Effector memory CD4-positive, alpha-beta T cell (primary cell): ENCODE results near the gene DNAAF2.
"Not testable (repeated sequence)": the region's sequence is repeated elsewhere in the genome, so short reads cannot be mapped to it uniquely, and the experiment has no call there.

ENCODE experiments used
- DNase-seq, 3 donors: peaks; one replicate each; pipeline ENCODE4 v3.0.0-alpha.2; 2020
- H3K27ac ChIP-seq: 2 replicates; pipeline ENCODE4 v1.7.0; 2013; ENCODE audit warnings: mild to moderate bottlenecking, low read length, moderate library complexity; ENCODE audit not compliant: insufficient read depth, poor library complexity, severe bottlenecking
- H3K27me3 ChIP-seq: replicated peaks from 2 replicates; pipeline ENCODE4 v1.7.0; 2013; ENCODE audit warnings: mild to moderate bottlenecking, low read length; ENCODE audit not compliant: insufficient read depth, control insufficient read depth, poor library complexity, severe bottlenecking
- H3K36me3 ChIP-seq: 2 replicates; pipeline ENCODE4 v1.7.0; 2013; ENCODE audit warnings: mild to moderate bottlenecking, low read length, moderate library complexity; ENCODE audit not compliant: control insufficient read depth, insufficient read depth
- H3K4me1 ChIP-seq: 2 replicates; pipeline ENCODE4 v1.7.0; 2013; ENCODE audit warnings: low read length, mild to moderate bottlenecking; ENCODE audit not compliant: control insufficient read depth, insufficient read depth, poor library complexity, severe bottlenecking
- H3K4me3 ChIP-seq: 2 replicates; pipeline ENCODE4 v1.7.0; 2013; ENCODE audit warnings: low read length, low read depth, mild to moderate bottlenecking; ENCODE audit not compliant: insufficient read depth, poor library complexity, severe bottlenecking
- H3K9me3 ChIP-seq: 2 replicates; pipeline ENCODE4 v1.7.0; 2013; ENCODE audit warnings: mild to moderate bottlenecking, low read length, moderate library complexity; ENCODE audit not compliant: control insufficient read depth

Gene DNAAF2

DNA sequence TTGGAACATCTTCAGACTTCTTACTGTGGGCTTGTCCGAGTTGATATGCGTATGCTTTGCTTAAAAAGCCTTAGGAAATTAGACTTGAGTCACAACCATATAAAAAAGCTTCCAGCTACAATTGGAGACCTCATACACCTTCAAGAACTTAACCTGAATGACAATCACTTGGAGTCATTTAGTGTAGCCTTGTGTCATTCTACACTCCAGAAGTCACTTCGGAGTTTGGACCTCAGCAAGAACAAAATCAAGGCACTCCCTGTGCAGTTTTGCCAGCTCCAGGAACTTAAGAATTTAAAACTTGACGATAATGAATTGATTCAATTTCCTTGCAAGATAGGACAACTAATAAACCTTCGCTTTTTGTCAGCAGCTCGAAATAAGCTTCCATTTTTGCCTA is 27.5 kb downstream of the DNAAF2 start:
- no peak for DNase-seq
- no peaks in the 10 kb centered on the region for H3K27me3 ChIP-seq
- no peak overlapping the region for H3K27ac ChIP-seq
- H3K4me1 ChIP-seq = no peaks in the 10 kb centered on the region
- no peaks in the 10 kb centered on the region for H3K36me3 ChIP-seq
- no peak overlapping the region for H3K4me3 ChIP-seq
- H3K9me3 ChIP-seq = no peaks in the 10 kb centered on the region

DNA sequence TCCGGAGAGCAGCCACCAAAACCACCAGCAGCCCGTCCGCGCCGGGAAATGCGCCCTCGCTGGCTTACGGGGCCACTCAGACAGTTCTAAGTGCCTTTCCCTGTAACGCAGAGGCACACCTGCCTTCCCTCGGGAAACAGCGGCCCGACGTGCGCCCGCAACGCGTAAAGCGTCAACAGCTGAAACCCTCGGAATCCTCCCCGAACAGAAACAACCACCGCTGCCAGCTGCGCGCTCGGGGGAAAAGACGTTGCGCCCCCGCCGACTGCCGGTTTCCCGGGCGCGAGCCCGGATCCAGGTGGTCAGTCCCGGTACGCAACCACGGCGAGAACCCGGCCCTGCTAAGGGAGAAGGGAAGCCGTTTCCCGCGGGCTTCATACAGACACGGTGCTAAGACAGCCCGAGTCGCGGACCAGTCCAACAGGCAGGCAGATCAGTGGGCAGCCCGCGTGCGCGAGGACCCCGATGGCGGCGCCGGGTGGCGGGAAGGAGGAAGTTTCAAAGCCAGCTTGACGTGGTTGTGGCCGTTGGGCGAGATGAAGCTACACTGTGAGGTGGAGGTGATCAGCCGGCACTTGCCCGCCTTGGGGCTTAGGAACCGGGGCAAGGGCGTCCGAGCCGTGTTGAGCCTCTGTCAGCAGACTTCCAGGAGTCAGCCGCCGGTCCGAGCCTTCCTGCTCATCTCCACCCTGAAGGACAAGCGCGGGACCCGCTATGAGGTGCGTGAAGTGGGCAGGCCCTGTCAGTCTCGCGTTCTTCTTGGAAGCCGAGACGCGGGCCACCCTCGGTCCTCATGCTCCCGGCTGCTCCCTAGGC is 36.4 kb downstream of the DNAAF2 start, which contains the start of gene LRR1:
LRR1 (plus strand) TSS at position 456 of the 816 bp plus-strand sequence; CDS start at position 537, 81 bp downstream.
- Histone ChIP-seq H3K9me3 (no peaks in the 10 kb centered on the region), H3K36me3 (no peaks in the 10 kb centered on the region), H3K27ac (peak within 1 kb of the TSS; percentile 91), H3K4me3 (peak within 1 kb of the TSS; percentile 85), H3K27me3 (no peaks in the 10 kb centered on the region), H3K4me1 (no peaks in the 10 kb centered on the region)
- DNase-seq = peak; percentile 66 to 81 (median 76)

DNA sequence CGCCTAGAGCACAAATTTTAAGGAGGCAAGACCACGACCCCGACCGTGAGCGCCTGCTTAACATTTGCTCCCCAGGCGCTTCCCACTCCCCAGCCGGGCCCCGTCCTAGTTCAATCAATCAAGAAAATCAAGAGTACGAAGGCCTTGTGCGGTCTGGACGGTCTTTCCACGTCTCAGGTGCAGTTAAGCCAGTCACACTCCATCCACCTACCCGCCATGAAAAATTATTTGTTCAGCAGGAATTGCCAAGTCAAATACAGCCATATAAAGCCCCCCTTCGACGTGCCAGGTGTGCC is 36.9 kb downstream of the DNAAF2 start:
- Histone ChIP-seq H3K27me3 (no peaks in the 10 kb centered on the region), H3K36me3 (no peaks in the 10 kb centered on the region), H3K4me1 (no peaks in the 10 kb centered on the region), H3K27ac (peak overlapping the region; percentile 91), H3K9me3 (no peaks in the 10 kb centered on the region), H3K4me3 (peak overlapping the region; percentile 85)
- no peak for DNase-seq

DNA sequence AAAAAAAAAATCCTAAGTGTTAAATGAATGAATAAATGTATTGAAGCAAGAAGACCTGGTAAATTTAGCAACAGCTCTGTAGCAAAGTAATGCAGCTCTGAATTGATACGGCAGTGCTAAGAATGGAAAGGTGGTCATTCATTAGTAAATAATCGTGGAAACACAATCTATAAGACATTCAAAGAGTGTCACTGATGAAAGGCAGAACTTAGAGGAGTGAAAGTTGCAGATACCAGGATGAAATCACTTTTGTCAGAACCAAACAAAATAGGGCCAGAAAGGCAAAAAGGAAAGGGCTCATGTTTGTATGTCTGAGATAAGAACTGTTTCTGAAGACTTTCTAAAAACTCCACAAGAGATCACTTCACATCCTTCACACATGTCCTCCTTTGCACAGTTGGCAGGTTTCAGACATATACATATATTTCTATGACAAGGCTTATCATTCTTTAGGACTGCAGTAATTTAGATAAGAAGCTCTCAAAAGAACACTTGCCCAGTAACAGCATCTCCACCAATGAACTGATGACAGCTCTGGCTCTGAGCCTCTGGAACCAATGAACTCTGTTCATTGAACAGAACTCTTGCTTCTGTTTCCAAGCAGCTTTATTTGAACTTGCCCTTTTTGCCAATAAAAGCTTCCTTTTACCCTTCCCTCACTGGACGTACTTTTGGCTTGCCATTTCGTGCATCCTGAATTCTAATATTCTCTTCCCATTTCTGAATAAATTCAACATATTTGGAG is 40.5 kb downstream of the DNAAF2 start:
- H3K27ac ChIP-seq = no peak overlapping the region
- no peaks in the 10 kb centered on the region for H3K36me3 ChIP-seq
- DNase-seq = no peak

DNA sequence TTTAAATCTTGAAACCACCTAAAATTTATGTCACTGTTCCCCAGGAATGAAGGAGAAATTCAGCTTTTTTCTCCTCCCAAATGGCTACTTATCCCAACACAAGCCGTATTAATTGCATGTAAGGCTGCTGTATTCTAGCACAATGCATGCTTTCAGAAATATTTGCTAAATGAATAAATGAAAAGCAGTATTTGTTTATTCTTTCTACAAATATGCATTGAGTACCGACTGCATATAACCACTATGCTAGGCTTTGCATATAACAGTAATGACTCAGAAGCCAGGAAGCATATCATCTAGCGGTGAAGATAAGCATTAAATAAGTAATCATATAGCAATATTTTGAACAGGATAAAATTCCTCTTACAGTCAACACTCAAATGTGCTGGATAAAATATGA is 42.0 kb downstream of the DNAAF2 start:
- no peak overlapping the region for H3K27ac ChIP-seq
- no peak overlapping the region for H3K4me3 ChIP-seq
- no peaks in the 10 kb centered on the region for H3K4me1 ChIP-seq
- no peaks in the 10 kb centered on the region for H3K27me3 ChIP-seq
- no peaks in the 10 kb centered on the region for H3K36me3 ChIP-seq
- H3K9me3 ChIP-seq = no peaks in the 10 kb centered on the region
- no peak for DNase-seq

More for the DNA sequence above, 40.5 kb downstream of the DNAAF2 start:
- Histone ChIP-seq H3K4me3 (no peak overlapping the region), H3K9me3 (no peaks in the 10 kb centered on the region), H3K4me1 (no peaks in the 10 kb centered on the region), H3K27me3 (no peaks in the 10 kb centered on the region)

DNA sequence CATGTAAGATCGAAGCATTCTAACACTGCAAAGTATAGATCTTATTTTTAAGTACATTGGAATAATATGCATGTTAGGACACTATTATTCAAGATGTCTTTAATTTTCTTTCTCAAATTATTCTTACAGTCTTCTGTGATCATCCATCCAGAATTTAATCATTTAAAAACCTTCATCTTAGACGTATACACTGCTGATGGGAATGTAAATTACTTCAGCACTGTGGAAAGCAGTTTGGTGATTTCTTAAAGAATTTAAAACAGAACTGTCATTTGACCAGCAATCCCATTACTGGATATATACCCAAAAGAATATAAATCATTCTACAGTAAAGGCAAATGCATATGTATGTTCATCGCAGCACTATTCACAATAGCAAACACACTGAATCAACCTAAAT is 45.7 kb downstream of the DNAAF2 start:
- no peak overlapping the region for H3K27ac ChIP-seq
- no peaks in the 10 kb centered on the region for H3K27me3 ChIP-seq
- H3K36me3 ChIP-seq = peaks cover 2% of the 10 kb centered on the region
- H3K9me3 ChIP-seq = no peaks in the 10 kb centered on the region
- peaks cover 2% of the 10 kb centered on the region for H3K4me1 ChIP-seq
- no peak for DNase-seq
- H3K4me3 ChIP-seq = no peak overlapping the region

DNA sequence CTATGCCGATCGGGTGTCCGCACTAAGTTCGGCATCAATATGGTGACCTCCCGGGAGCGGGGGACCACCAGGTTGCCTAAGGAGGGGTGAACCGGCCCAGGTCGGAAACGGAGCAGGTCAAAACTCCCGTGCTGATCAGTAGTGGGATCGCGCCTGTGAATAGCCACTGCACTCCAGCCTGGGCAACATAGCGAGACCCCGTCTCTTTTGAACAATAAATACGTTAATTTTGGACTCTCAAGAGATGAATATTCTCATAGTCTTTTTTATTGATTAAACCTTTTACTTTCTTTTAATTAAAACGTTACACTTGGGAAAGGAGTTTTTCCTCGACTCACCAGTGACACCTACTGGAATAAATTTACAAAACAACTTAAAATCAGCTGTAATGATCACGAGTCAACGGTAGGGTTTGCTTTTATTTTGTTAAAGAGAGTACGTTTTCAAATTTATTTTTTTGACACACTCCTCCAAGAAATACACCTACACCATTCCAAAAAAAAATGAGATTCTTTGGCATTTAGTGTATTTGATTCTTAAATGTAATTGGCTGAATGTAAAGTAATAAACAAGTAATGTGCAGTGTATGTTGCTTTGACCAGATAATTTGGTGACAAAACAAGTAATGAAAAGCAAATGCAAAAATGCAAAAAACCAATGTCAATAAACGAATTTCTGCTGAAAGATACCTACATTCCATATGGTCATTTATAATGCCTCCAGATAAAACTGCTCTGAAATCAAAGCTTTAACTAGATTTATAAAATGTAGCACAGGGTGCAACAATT is 48.2 kb downstream of the DNAAF2 start:
- Histone ChIP-seq H3K9me3 (no peaks in the 10 kb centered on the region), H3K27me3 (no peaks in the 10 kb centered on the region), H3K36me3 (peaks cover 26% of the 10 kb centered on the region), H3K27ac (peak overlapping the region; percentile 96), H3K4me3 (peak overlapping the region; percentile 95), H3K4me1 (peaks cover 18% of the 10 kb centered on the region)
- peak in 1 of 3 donors; percentile 27 for DNase-seq

DNA sequence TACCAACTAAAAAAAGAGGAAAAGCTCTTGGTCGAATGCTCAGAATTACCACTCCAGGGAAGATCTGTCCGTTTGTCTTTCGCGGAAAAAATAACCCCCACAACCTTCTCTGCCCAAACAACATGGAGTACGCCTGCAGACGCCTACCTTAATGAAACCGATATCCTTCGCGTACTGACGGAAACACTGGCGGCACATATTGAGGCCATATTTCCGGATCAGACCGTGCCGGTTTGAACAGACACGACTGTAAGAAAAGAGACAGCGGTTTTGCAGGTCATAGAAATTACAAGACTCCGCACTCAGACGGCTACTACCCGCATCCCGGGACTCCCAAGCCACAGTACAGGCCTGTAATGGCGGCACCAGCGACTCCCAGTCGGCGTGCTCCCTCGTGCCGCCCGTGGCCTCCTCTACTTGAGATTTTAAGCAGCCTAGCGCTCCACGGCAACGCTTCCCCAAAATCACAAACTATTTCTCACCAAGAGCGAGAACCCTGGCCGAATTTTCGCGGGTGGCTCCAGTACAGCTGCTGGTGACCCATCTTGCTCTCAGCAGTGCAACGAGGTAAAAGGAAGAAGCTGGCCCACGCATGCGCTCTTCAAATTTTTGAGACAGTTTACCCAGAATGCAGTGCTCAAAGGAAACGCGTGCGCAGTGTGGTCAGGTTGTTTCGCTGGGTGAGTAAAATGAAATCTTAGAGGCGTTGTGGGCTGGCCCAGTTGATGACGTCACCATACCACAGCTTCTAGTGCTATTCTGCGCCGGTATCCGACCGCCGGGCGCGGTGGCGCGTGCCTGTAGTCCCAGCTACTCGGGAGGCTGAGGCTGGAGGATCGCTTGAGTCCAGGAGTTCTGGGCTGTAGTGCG is 49.0 kb downstream of the DNAAF2 start, which contains the start of gene RPS29:
RPS29 (minus strand) TSS at position 578 of the 870 bp plus-strand sequence; CDS start at position 544, 34 bp downstream.
- Histone ChIP-seq H3K9me3 (no peaks in the 10 kb centered on the region), H3K27ac (peak within 1 kb of the TSS; percentile 96), H3K4me1 (peaks cover 19% of the 10 kb centered on the region), H3K27me3 (no peaks in the 10 kb centered on the region), H3K36me3 (peaks cover 26% of the 10 kb centered on the region), H3K4me3 (peak within 1 kb of the TSS; percentile 95)
- peak; percentile 97 to 98 (median 98) for DNase-seq

DNA sequence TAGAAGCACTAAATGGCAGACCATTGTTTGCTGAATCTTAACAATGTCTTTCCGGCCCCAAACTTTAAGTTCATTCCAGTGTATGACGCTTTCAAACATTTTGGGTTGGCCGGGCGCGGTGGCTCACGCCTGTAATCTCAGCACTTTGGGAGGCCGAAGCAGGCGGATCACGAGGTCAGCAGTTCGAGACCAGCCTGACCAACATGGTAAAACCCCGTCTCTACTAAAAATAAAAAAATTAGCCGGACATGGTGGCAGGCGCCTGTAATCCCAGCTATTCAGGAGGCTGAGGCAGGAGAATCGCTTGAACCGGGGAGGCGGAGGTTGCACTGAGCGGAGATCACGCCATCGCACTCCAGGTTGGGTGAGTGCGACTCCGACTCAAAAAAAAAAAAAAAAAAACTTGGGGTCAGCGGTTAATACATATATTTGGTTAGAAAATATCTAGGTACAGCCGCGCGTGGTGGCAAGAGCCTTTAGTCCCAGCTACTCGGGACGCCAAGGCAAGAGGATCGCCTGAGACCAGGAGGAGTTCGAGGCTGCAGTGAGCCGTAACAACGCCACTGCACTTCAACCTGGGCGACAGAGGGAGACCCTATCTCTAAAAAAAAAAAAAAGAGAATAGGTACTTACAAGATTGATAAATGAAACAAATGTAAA is 49.9 kb downstream of the DNAAF2 start:
- Histone ChIP-seq H3K4me1 (peaks cover 19% of the 10 kb centered on the region), H3K4me3 (peak overlapping the region; percentile 95), H3K36me3 (peaks cover 26% of the 10 kb centered on the region), H3K27ac (peak overlapping the region; percentile 96)
- not testable (repeated sequence) for DNase-seq, H3K27me3 ChIP-seq, H3K9me3 ChIP-seq
